DOHH2 (cell line): ENCODE measurements around the gene LYPD6.

ENCODE experiments used
- H3F3A ChIP-seq: fragments of 200-600 bp; sonication (generic), shearing (Covaris generic); 2 replicates; pipeline ENCODE4 v1.6.0; 2016; ENCODE audit warnings: antibody characterized with exemption, mild to moderate bottlenecking; ENCODE audit not compliant: control insufficient read depth, insufficient read depth
- H3K27ac ChIP-seq: fragments of 200-600 bp; sonication (generic); 2 replicates; pipeline ENCODE4 v1.5.1; 2014; ENCODE audit warnings: low read depth, mild to moderate bottlenecking, low read length, moderate library complexity
- H3K27me3 ChIP-seq: fragments of 200-600 bp; sonication (generic); 2 replicates; pipeline ENCODE4 v1.6.1; 2014; ENCODE audit warnings: mild to moderate bottlenecking, low read length, mixed read lengths; ENCODE audit not compliant: control insufficient read depth
- H3K36me3 ChIP-seq: fragments of 200-600 bp; sonication (generic); 2 replicates; pipeline ENCODE4 v1.6.1; 2014; ENCODE audit warnings: mild to moderate bottlenecking, low read length, moderate library complexity, mixed read lengths; ENCODE audit not compliant: control insufficient read depth
- H3K4me1 ChIP-seq: fragments of 200-600 bp; sonication (generic); 2 replicates; pipeline ENCODE4 v1.6.1; 2014; ENCODE audit warnings: mild to moderate bottlenecking, low read length, mixed read lengths; ENCODE audit not compliant: control insufficient read depth
- H3K4me2 ChIP-seq: fragments of 200-600 bp; sonication (generic); 2 replicates; pipeline ENCODE4 v1.6.0; 2014; ENCODE audit warnings: mild to moderate bottlenecking, low read length, moderate library complexity
- H3K4me3 ChIP-seq: fragments of 200-600 bp; sonication (generic); 2 replicates; pipeline ENCODE4 v1.5.1; 2014; ENCODE audit warnings: mild to moderate bottlenecking, low read length, mixed read lengths
- H3K79me2 ChIP-seq: fragments of 200-600 bp; sonication (generic); 2 replicates; pipeline ENCODE4 v1.6.1; 2014; ENCODE audit warnings: mild to moderate bottlenecking, low read length, mixed read lengths; ENCODE audit not compliant: control insufficient read depth
- H3K9me2 ChIP-seq: fragments of 200-600 bp; sonication (generic); replicated peaks from 2 replicates; pipeline ENCODE4 v1.6.1; 2014; ENCODE audit warnings: mild to moderate bottlenecking, low read length, mixed read lengths; ENCODE audit not compliant: control insufficient read depth
- H3K9me3 ChIP-seq: fragments of 200-600 bp; sonication (generic); 2 replicates; pipeline ENCODE4 v1.6.1; 2014; ENCODE audit warnings: antibody characterized with exemption, low read length, mixed read lengths; ENCODE audit not compliant: control insufficient read depth, insufficient read depth
- H4K20me1 ChIP-seq: fragments of 200-600 bp; sonication (generic); 2 replicates; pipeline ENCODE4 v1.6.0; 2014; ENCODE audit warnings: low read depth, mild to moderate bottlenecking, antibody characterized with exemption, low read length, moderate library complexity; ENCODE audit not compliant: control insufficient read depth, insufficient read depth
- EZH2phosphoT487 ChIP-seq: fragments of 200-600 bp; sonication (generic); IDR thresholded peaks from 2 replicates; pipeline ENCODE4 v1.6.1; 2017; ENCODE audit warnings: borderline replicate concordance, mild to moderate bottlenecking, antibody characterized with exemption, low read length, moderate library complexity, mixed read lengths
- TF ChIP-seq, protein P1 (sequence below): fragments of 200-600 bp; sonication (generic); IDR thresholded peaks from one replicate; pipeline ENCODE4 v1.5.1; 2014; ENCODE audit warnings: antibody characterized with exemption, mild to moderate bottlenecking, low read depth, low read length; ENCODE audit not compliant: poor library complexity, severe bottlenecking

Gene LYPD6

GRCh38 chr2:149400997-149401396 lies 70.6 kb downstream of the LYPD6 start:
- Histone ChIP-seq H3K27me3 (no peaks in the 10 kb centered on the region), H3F3A (no peaks in the 10 kb centered on the region), H3K9me3 (no peaks in the 10 kb centered on the region), H3K4me2 (no peak overlapping the region), H3K36me3 (no peaks in the 10 kb centered on the region), H3K79me2 (no peaks in the 10 kb centered on the region), H3K4me3 (no peak overlapping the region), H3K4me1 (no peaks in the 10 kb centered on the region), H3K27ac (no peak overlapping the region), H4K20me1 (no peaks in the 10 kb centered on the region), H3K9me2 (no peaks in the 10 kb centered on the region)
- TF ChIP-seq, protein P1, sequence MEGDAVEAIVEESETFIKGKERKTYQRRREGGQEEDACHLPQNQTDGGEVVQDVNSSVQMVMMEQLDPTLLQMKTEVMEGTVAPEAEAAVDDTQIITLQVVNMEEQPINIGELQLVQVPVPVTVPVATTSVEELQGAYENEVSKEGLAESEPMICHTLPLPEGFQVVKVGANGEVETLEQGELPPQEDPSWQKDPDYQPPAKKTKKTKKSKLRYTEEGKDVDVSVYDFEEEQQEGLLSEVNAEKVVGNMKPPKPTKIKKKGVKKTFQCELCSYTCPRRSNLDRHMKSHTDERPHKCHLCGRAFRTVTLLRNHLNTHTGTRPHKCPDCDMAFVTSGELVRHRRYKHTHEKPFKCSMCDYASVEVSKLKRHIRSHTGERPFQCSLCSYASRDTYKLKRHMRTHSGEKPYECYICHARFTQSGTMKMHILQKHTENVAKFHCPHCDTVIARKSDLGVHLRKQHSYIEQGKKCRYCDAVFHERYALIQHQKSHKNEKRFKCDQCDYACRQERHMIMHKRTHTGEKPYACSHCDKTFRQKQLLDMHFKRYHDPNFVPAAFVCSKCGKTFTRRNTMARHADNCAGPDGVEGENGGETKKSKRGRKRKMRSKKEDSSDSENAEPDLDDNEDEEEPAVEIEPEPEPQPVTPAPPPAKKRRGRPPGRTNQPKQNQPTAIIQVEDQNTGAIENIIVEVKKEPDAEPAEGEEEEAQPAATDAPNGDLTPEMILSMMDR = no peak

DNA sequence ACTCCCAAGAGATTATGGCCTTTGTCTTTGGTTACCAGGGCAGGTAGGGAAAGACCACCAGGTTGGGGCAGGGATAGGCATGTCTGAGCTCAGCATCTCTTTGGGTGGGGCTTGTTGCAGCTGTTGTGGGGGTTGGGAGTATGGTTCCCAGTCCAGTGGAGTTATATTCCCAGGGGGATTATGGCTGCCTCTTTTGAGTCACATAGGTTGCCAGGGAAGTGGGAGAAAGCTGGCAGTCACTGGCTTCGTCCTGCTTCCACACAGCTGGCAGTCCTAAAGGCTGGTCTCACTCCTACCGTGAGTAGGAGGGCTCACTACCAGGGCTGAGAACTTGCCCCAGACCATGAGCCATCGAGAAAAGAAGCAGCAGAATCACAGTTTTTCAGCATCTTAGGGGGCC lies 79.1 kb downstream of the LYPD6 start:
- Histone ChIP-seq H3K4me2 (no peak overlapping the region), H3F3A (no peaks in the 10 kb centered on the region), H3K79me2 (no peaks in the 10 kb centered on the region), H3K9me2 (no peaks in the 10 kb centered on the region), H3K4me3 (no peak overlapping the region), H3K9me3 (no peaks in the 10 kb centered on the region), H3K27me3 (peaks cover 2% of the 10 kb centered on the region; the same call in 1 of the 2 replicates), H3K36me3 (no peaks in the 10 kb centered on the region), H3K4me1 (no peaks in the 10 kb centered on the region), H3K27ac (no peak overlapping the region), H4K20me1 (no peaks in the 10 kb centered on the region)
- TF ChIP-seq, protein P1 = no peak
- no peak for TF ChIP-seq EZH2phosphoT487

DNA sequence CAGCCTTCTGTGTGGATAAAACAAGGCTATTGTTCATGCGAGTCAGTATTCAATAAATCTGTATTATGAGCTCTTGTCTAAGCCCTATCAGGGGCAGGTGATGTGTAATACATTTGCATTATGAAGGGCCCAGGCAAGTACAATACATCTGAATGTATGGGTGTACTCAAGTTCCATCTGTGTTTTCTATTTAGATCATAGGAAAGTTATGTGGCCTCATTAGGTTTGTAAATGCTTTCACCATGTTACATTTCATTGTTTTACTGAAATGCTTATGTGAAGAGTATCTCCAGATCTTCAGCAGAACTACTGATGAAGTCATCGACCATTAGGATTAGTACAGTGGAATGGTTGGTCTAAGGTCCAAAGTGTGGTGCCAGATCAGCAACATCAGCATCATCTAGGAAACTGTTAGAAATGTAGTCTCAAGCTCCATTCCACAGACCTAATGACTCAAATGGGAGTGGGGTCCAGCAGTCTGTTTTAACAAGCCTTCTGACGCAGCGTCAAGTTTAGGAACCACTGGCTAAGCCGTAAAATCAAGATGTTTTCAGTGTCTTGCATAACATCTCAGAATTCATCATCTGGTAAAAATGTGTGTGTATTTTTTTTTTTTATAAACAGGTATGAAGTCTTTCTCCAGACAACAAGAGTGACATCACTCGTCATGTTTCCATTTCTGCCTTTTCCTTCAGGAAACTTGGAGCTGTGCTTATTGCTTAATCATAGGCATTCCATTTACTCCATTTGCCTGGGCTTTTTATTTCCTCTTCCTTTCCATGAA lies 80.5 kb downstream of the LYPD6 start:
- H3K9me2 ChIP-seq = no peaks in the 10 kb centered on the region
- TF ChIP-seq, protein P1 = no peak
- no peak for TF ChIP-seq EZH2phosphoT487

More for the DNA sequence above, 80.5 kb downstream of the LYPD6 start:
- H3K27me3 ChIP-seq = peaks cover 2% of the 10 kb centered on the region; the same call in 1 of the 2 replicates
- H3K79me2 ChIP-seq = no peaks in the 10 kb centered on the region
- no peaks in the 10 kb centered on the region for H3K36me3 ChIP-seq
- H4K20me1 ChIP-seq = no peaks in the 10 kb centered on the region
- no peak overlapping the region for H3K4me2 ChIP-seq
- H3K27ac ChIP-seq = no peak overlapping the region
- H3K9me3 ChIP-seq = no peaks in the 10 kb centered on the region
- H3F3A ChIP-seq = no peaks in the 10 kb centered on the region
- H3K4me3 ChIP-seq = no peak overlapping the region
- no peaks in the 10 kb centered on the region for H3K4me1 ChIP-seq
